Upper lobe of left lung (tissue), 6 donors: ENCODE results near the gene MALRD1. TPM values are rescaled to one million over a fixed set of nuclear protein-coding genes. Genes with fewer than 3 reads are reported as not detected.

ENCODE experiments used
- ATAC-seq, 2 donors: fragments of 200-7000 bp; cut with Tn5 transposase; one replicate each; pipeline ENCODE4 v1.9.1; 2022; ENCODE audit warnings: mild to moderate bottlenecking in 2 of 2, moderate library complexity in 2 of 2; ENCODE audit not compliant: low FRiP score in 2 of 2
- DNase-seq, 2 donors: peaks; one replicate each; pipeline ENCODE4 v3.0.0-alpha.2; 2019 to 2020
- H3K27ac ChIP-seq, 4 donors: fragments of 200-600 bp; sonication (generic); one replicate each; pipeline ENCODE4 v1.5.1; 2016 to 2019
- H3K27me3 ChIP-seq, 4 donors: fragments of 200-600 bp; sonication (generic); one replicate each; pipeline ENCODE4 v1.5.1; 2017 to 2019
- H3K36me3 ChIP-seq, 4 donors: fragments of 200-600 bp; sonication (generic); one replicate each; pipeline ENCODE4 v1.5.1; 2016 to 2019
- H3K4me1 ChIP-seq, 4 donors: fragments of 200-600 bp; sonication (generic); one replicate each; pipeline ENCODE4 v1.5.1; 2018 to 2019
- H3K4me3 ChIP-seq, 4 donors: fragments of 200-600 bp; sonication (generic); one replicate each; pipeline ENCODE4 v1.5.1; 2017 to 2019; ENCODE audit warnings: mild to moderate bottlenecking in 2 of 4, moderate library complexity in 1 of 4
- H3K9me3 ChIP-seq, 4 donors: fragments of 200-600 bp; sonication (generic); one replicate each; pipeline ENCODE4 v1.5.1; 2018 to 2019
- EP300 ChIP-seq, 4 donors: sonication (generic); formaldehyde crosslinking; IDR thresholded peaks; one replicate each; pipeline ENCODE4 v1.5.1; 2017; ENCODE audit warnings: antibody characterized with exemption in 4 of 4, control low read depth in 2 of 4
- POLR2A ChIP-seq, 4 donors: fragments of 450-650 bp; IDR thresholded peaks; one replicate each; pipeline ENCODE4 v1.5.1; 2016 to 2017; ENCODE audit warnings: antibody characterized with exemption in 4 of 4, mild to moderate bottlenecking in 2 of 4
- POLR2AphosphoS5 ChIP-seq, 2 donors: sonication (generic); formaldehyde crosslinking; IDR thresholded peaks; one replicate each; pipeline ENCODE4 v1.5.1; 2017; ENCODE audit warnings: antibody characterized with exemption in 2 of 2
- WGBS, 2 donors: methylation state at CpG; one replicate each; pipeline ENCODE4 v1.1.5; 2017 to 2018; 5-methylcytosine and 5-hydroxymethylcytosine counted together
- total RNA-seq, 6 donors: library from RNA; depleted of rRNA in 4 of 6; stranded (reverse); fragments of >200 nt in 4 of 6; gene quantifications; one replicate each; pipeline versions ENCODE4 v1.1.0 to v1.2.1, GENCODE V29; 2016 to 2021
- TF ChIP-seq, protein P1 (sequence below), 6 experiments: fragments of 450-650 bp in 4 of 6; fragments of 200-600 bp in 2 of 6; sonication (generic) in 2 of 6; IDR thresholded peaks; one replicate each; pipeline ENCODE4 v1.5.1; 2016 to 2019; ENCODE audit warnings: antibody characterized with exemption in 6 of 6
- donor health status: DM: no; HTN: no; CAD: no; lungs with moderate emphysema.
- donor health status: DM: no; HTN: yes; CAD: no; lungs with severe emphysema.

MALRD1 gene
- total RNA-seq, 6 donors from 2014 or later: 2.7 to 21.0 (median 7.5) TPM

DNA sequence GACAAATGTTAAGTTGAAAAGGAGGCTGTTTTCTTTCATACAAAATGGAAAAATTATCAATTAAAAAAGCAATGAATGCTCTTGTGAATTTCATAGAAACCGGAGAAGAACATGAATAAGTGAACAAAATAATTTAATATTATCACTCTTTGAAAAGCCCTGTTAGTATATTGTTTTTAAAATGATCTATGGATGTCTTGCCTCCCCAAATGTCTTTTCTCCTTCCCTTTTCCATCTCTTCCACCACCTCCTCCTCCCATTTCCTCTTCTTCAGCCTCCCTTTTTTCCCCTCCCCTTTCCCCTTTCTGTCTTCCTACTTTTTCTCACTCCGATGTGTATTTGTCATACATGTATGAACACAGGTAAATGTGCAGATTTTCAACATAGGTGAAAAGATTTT is 234.7 kb downstream of the MALRD1 start:
- Histone ChIP-seq H3K9me3 (no peaks in the 10 kb centered on the region), H3K4me1 (no peaks in the 10 kb centered on the region), H3K27ac (no peak overlapping the region), H3K27me3 (no peaks in the 10 kb centered on the region), H3K36me3 (no peaks in the 10 kb centered on the region), H3K4me3 (no peak overlapping the region)
- TF ChIP-seq POLR2AphosphoS5 (IDR thresholded peaks at IDR 0.05): no peak
- TF ChIP-seq POLR2A (IDR thresholded peaks at IDR 0.05): no peak
- TF ChIP-seq EP300 (IDR thresholded peaks at IDR 0.05): no peak
- TF ChIP-seq, protein P1, sequence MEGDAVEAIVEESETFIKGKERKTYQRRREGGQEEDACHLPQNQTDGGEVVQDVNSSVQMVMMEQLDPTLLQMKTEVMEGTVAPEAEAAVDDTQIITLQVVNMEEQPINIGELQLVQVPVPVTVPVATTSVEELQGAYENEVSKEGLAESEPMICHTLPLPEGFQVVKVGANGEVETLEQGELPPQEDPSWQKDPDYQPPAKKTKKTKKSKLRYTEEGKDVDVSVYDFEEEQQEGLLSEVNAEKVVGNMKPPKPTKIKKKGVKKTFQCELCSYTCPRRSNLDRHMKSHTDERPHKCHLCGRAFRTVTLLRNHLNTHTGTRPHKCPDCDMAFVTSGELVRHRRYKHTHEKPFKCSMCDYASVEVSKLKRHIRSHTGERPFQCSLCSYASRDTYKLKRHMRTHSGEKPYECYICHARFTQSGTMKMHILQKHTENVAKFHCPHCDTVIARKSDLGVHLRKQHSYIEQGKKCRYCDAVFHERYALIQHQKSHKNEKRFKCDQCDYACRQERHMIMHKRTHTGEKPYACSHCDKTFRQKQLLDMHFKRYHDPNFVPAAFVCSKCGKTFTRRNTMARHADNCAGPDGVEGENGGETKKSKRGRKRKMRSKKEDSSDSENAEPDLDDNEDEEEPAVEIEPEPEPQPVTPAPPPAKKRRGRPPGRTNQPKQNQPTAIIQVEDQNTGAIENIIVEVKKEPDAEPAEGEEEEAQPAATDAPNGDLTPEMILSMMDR (IDR thresholded peaks at IDR 0.05): no peak
- ATAC-seq (no peak), DNase-seq (no peak)
- WGBS, 2 donors: 86 to 88% methylated on average over 2 of the region's 2 CpGs

DNA sequence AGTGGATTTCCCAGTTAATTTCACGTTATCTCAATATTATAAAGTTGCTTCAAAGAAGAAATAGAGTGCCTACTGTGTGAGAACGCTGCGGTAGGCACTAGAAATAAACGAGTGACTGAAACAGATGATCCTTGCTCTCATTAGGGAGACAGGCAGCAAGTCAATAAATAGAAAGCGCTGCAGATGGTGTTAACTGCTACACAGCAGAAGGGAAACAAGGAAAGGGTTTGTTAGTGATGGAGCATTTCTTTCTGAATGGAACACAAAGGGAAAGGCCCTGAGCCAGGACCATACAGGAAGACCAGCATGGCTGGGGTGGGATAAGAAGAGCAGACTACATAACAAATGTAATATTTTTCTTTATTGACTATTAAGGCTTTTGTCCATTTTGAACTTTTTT is 235.2 kb downstream of the MALRD1 start:
- no peak for ATAC-seq
- Histone ChIP-seq H3K4me3 (no peak overlapping the region), H3K27me3 (no peaks in the 10 kb centered on the region), H3K9me3 (no peaks in the 10 kb centered on the region), H3K36me3 (no peaks in the 10 kb centered on the region), H3K27ac (no peak overlapping the region), H3K4me1 (no peaks in the 10 kb centered on the region)
- DNase-seq: no peak
- TF ChIP-seq POLR2AphosphoS5 (IDR thresholded peaks at IDR 0.05) (no peak), EP300 (IDR thresholded peaks at IDR 0.05) (no peak), POLR2A (IDR thresholded peaks at IDR 0.05) (no peak)
- TF ChIP-seq, protein P1 (IDR thresholded peaks at IDR 0.05): no peak
- 81% methylated on average over 5 of the region's 5 CpGs for WGBS, 2 donors

- Histone ChIP-seq H3K36me3 (no peaks in the 10 kb centered on the region), H3K27me3 (no peaks in the 10 kb centered on the region), H3K4me1 (no peaks in the 10 kb centered on the region), H3K27ac (no peak overlapping the region), H3K9me3 (no peaks in the 10 kb centered on the region), H3K4me3 (no peak overlapping the region)
- ATAC-seq (no peak), DNase-seq (no peak)
- TF ChIP-seq POLR2A (IDR thresholded peaks at IDR 0.05) (no peak), EP300 (IDR thresholded peaks at IDR 0.05) (no peak), POLR2AphosphoS5 (IDR thresholded peaks at IDR 0.05) (no peak)
- TF ChIP-seq, protein P1 (IDR thresholded peaks at IDR 0.05): no peak
- WGBS, 2 donors: 51 to 55% methylated on average over 1 of the region's 1 CpG
Measured at GRCh38 chr10:19290770-19291169, 242.2 kb downstream of the MALRD1 start.

GRCh38 chr10:19294233-19294632 is 245.6 kb downstream of the MALRD1 start:
- Histone ChIP-seq H3K4me1 (no peaks in the 10 kb centered on the region), H3K9me3 (no peaks in the 10 kb centered on the region), H3K27me3 (no peaks in the 10 kb centered on the region), H3K36me3 (no peaks in the 10 kb centered on the region), H3K4me3 (no peak overlapping the region), H3K27ac (no peak overlapping the region)
- ATAC-seq (no peak), DNase-seq (no peak)
- TF ChIP-seq POLR2A (IDR thresholded peaks at IDR 0.05): no peak
- no peak for TF ChIP-seq EP300 (IDR thresholded peaks at IDR 0.05)
- TF ChIP-seq, protein P1 (IDR thresholded peaks at IDR 0.05): no peak
- TF ChIP-seq POLR2AphosphoS5 (IDR thresholded peaks at IDR 0.05): no peak
- 68 to 72% methylated on average over 2 of the region's 2 CpGs for WGBS, 2 donors

DNA sequence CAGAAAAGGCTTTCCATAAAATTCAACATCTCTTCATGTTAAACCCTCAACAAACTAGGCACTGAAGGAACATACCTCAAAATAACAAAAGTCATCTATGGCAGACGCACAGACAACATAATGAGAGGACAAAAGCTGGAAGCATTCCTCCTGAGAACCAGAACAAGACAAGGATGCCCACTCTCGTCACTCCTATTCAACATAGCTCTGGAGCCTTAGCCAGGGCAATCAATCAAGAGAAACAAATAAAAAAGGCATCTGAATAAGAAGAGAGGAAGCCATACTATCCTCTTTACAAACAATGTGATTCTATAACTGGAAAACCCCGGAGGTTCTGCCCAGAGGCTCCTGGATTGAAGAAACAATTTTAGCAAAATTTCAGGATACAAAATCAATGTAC is 251.0 kb downstream of the MALRD1 start:
- DNase-seq (no peak), ATAC-seq (no peak)
- Histone ChIP-seq H3K27me3 (no peaks in the 10 kb centered on the region), H3K36me3 (no peaks in the 10 kb centered on the region), H3K4me3 (no peak overlapping the region), H3K27ac (no peak overlapping the region), H3K9me3 (no peaks in the 10 kb centered on the region), H3K4me1 (no peaks in the 10 kb centered on the region)
- WGBS, 2 donors: 51 to 55% methylated on average over 3 of the region's 3 CpGs
- TF ChIP-seq POLR2A (IDR thresholded peaks at IDR 0.05) (no peak), POLR2AphosphoS5 (IDR thresholded peaks at IDR 0.05) (no peak), EP300 (IDR thresholded peaks at IDR 0.05) (no peak)
- TF ChIP-seq, protein P1 (IDR thresholded peaks at IDR 0.05): no peak
